AG04450 (cell line): ENCODE results near the gene GNAS. TPM values are rescaled to one million over a fixed set of nuclear protein-coding genes. Genes with fewer than 3 reads are reported as not detected.

Source experiments
- CTCF ChIA-PET: fragments of 300-600, 350-600 bp; formaldehyde crosslinking; extraction: SDS; loops from one replicate; lab custom pipeline; 2022; ENCODE audit warnings: antibody characterized with exemption, inconsistent platforms; lab: Charles Lee
- POLR2A ChIA-PET: fragments of 350-600 bp; formaldehyde crosslinking; extraction: SDS; loops from one replicate; lab custom pipeline; 2021; ENCODE audit warnings: antibody characterized with exemption, inconsistent platforms; lab: Yijun Ruan, JAX
- DNase-seq: peaks from one replicate; pipeline ENCODE4 v3.0.0-alpha.2; 2011; ENCODE audit warnings: low read depth, low spot score
- H3K27ac ChIP-seq: one replicate; pipeline ENCODE4 v1.5.1; 2012; ENCODE audit warnings: low read depth, low read length, control low read depth
- H3K27me3 ChIP-seq: one replicate; pipeline ENCODE4 v1.6.0; 2012; ENCODE audit warnings: low read length; ENCODE audit not compliant: control insufficient read depth, insufficient read depth
- H3K4me3 ChIP-seq: 2 replicates; pipeline ENCODE4 v1.5.1; 2011; ENCODE audit warnings: mild to moderate bottlenecking, low read depth, low read length, control low read depth
- H3K9me3 ChIP-seq: 2 replicates; pipeline ENCODE4 v1.5.1; 2012; ENCODE audit warnings: low read length; ENCODE audit not compliant: control insufficient read depth, insufficient read depth
- CTCF ChIP-seq: IDR thresholded peaks from 2 replicates; pipeline ENCODE4 v1.5.1; 2011; ENCODE audit warnings: low read depth, low read length, control low read depth, inconsistent platforms
- polyA plus RNA-seq: library from polyadenylated mRNA; depleted of rRNA; stranded (reverse); fragments of >200 nt; gene quantifications from 2 replicates; pipeline ENCODE4 v1.2.3, GENCODE V29; 2011

GNAS gene
- polyA plus RNA-seq, 1 experiment: 765 TPM

- Histone ChIP-seq H3K9me3 (no peaks in the 10 kb centered on the region), H3K27me3 (no peaks in the 10 kb centered on the region), H3K4me3 (no peak overlapping the region), H3K27ac (no peak overlapping the region)
- no peak for TF ChIP-seq CTCF
- DNase-seq: no peak
- CTCF ChIA-PET: interaction anchor here (1.4 kb wide), 1 partner anchor 318 kb away, joined by 6 read pairs; no protein-coding TSS in a partner anchor
- POLR2A ChIA-PET: no interaction called here
Measured at GRCh38 chr20:58903614-58904013, 51.1 kb downstream of the GNAS start.

- no peaks in the 10 kb centered on the region for H3K9me3 ChIP-seq
- CTCF ChIA-PET: interaction anchor here (0.7 kb wide), 1 partner anchor 217 kb away, joined by 3 read pairs; no protein-coding TSS in a partner anchor
- TF ChIP-seq CTCF: no peak
Measured at GRCh38 chr20:58905236-58905635, 52.7 kb downstream of the GNAS start.

GRCh38 chr20:58906111-58906510 lies 53.6 kb downstream of the GNAS start:
- ChIA-PET POLR2A (interaction anchor here (0.7 kb wide), 1 partner anchor 16 kb away, joined by 3 read pairs; no protein-coding TSS in a partner anchor), CTCF (interaction anchor here (2.4 kb wide), 1 partner anchor 36 kb away, joined by 8 read pairs; no protein-coding TSS in a partner anchor)
- Histone ChIP-seq H3K4me3 (no peak overlapping the region), H3K9me3 (no peaks in the 10 kb centered on the region), H3K27me3 (no peaks in the 10 kb centered on the region), H3K27ac (no peak overlapping the region)
- DNase-seq: no peak
- no peak for TF ChIP-seq CTCF

More at GRCh38 chr20:58905236-58905635, 52.7 kb downstream of the GNAS start:
- Histone ChIP-seq H3K27me3 (no peaks in the 10 kb centered on the region), H3K4me3 (no peak overlapping the region), H3K27ac (no peak overlapping the region)
- POLR2A ChIA-PET: no interaction called here
- no peak for DNase-seq

GRCh38 chr20:58906894-58907293 lies 54.4 kb downstream of the GNAS start:
- ChIA-PET CTCF (interaction anchor here (0.8 to 2.4 kb wide), 2 partner anchors 37 to 256 kb away, joined by 3 to 8 read pairs; partner anchors contain the start of gene STX16), POLR2A (no interaction called here)
- no peak for TF ChIP-seq CTCF
- no peak overlapping the region for H3K4me3 ChIP-seq
- no peak for DNase-seq
- H3K27me3 ChIP-seq: no peaks in the 10 kb centered on the region
- peak overlapping the region; percentile 58 for H3K27ac ChIP-seq
- H3K9me3 ChIP-seq: no peaks in the 10 kb centered on the region

GRCh38 chr20:58907320-58908137 lies 55.0 kb downstream of the GNAS start:
- TF ChIP-seq CTCF: no peak
- Histone ChIP-seq H3K27me3 (no peaks in the 10 kb centered on the region), H3K4me3 (peak overlapping the region; percentile 37), H3K9me3 (no peaks in the 10 kb centered on the region), H3K27ac (peak overlapping the region; percentile 58)
- ChIA-PET POLR2A (interaction anchor here (0.6 to 1.2 kb wide), 5 partner anchors 16 to 257 kb away, joined by 3 to 9 read pairs (median 4); partner anchors contain the start of genes ATP5F1E and NELFCD), CTCF (interaction anchor here (0.8 to 2.4 kb wide), 2 partner anchors 38 to 256 kb away, joined by 3 to 8 read pairs; partner anchors contain the start of gene STX16)
- peak; percentile 98 for DNase-seq
